ENCODE results near the gene NCOA1. TPM values are rescaled to one million over a fixed set of nuclear protein-coding genes. Genes with fewer than 3 reads are reported as not detected.

The NCOA1 gene
- total and polyA plus RNA-seq, 3 donors from 2014 or later: 52.3 to 124 (median 109) TPM

DNA sequence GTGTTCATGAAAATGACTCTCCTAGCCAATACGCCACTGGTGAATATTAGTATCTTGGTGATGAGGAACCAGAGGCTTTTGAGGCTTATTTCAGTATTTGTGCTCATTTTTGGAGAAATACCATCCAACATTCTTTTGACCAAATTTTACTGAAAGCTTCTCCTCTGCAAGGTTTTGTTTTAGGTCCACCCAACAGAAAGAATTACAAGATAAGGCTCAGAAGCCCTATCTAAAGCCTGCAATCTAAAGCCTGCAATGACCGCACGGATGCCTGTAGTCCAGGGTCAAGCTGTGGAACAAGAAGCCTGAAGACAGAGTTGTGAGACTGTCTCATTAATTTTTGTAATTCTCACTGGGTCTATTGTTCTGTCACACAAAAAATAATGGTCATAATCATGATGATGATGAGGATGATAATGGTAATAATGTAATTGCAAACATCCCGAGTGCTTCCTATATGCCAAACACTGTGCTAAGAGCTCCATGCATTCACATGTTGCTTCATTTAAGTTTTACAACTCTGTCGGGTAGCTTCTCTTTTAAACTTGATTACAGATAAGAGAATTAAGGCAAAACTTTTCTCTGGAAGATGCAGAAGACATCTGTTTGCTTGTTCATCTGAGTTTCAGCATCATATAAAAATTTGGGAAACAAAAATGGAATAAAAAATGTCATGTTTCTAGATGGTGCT, 33.2 kb upstream of the NCOA1 start:
- intact Hi-C loops (cut with DNase I; ENCODE audit: low total_unique reads): no loop called here
- H3K27me3 ChIP-seq: no peaks in the 10 kb centered on the region
- WGBS, 2 donors: 91 to 92% methylated on average over 5 of the region's 5 CpGs
- no peak for DNase-seq
- TF ChIP-seq POLR2A (IDR thresholded peaks at IDR 0.05) (no peak), CTCF (IDR thresholded peaks at IDR 0.05) (no peak)
- H3K36me3 ChIP-seq (ENCODE audit: low read depth, missing control alignments): no peaks in the 10 kb centered on the region
- H3K9me3 ChIP-seq: no peaks in the 10 kb centered on the region
- no peaks in the 10 kb centered on the region for H3K4me1 ChIP-seq
- H3K27ac ChIP-seq: no peak overlapping the region
- H3K4me3 ChIP-seq: no peak overlapping the region

- intact Hi-C loops (cut with DNase I; ENCODE audit: low total_unique reads): no loop called here
- 94 to 96% methylated on average over 5 of the region's 5 CpGs for WGBS, 2 donors
- no peaks in the 10 kb centered on the region for H3K4me1 ChIP-seq
Measured at GRCh38 chr2:24459224-24460161, 31.6 kb upstream of the NCOA1 start.

GRCh38 chr2:24461685-24462084, 29.4 kb upstream of the NCOA1 start:
- intact Hi-C loops (cut with DNase I; ENCODE audit: low total_unique reads): no loop called here
- H3K9me3 ChIP-seq: no peaks in the 10 kb centered on the region
- H3K27me3 ChIP-seq: no peaks in the 10 kb centered on the region
- TF ChIP-seq POLR2A (IDR thresholded peaks at IDR 0.05) (no peak), CTCF (IDR thresholded peaks at IDR 0.05) (no peak)
- no peaks in the 10 kb centered on the region for H3K36me3 ChIP-seq (ENCODE audit: low read depth, missing control alignments)
- no peak overlapping the region for H3K4me3 ChIP-seq
- 75 to 80% methylated on average over 2 of the region's 2 CpGs for WGBS, 2 donors
- no peaks in the 10 kb centered on the region for H3K4me1 ChIP-seq
- no peak overlapping the region for H3K27ac ChIP-seq
- DNase-seq: no peak

More at GRCh38 chr2:24459224-24460161, 31.6 kb upstream of the NCOA1 start:
- Histone ChIP-seq H3K4me3 (no peak overlapping the region), H3K36me3 (ENCODE audit: low read depth, missing control alignments) (no peaks in the 10 kb centered on the region), H3K27me3 (no peaks in the 10 kb centered on the region), H3K9me3 (no peaks in the 10 kb centered on the region), H3K27ac (no peak overlapping the region)
- TF ChIP-seq POLR2A (IDR thresholded peaks at IDR 0.05) (no peak), CTCF (IDR thresholded peaks at IDR 0.05) (no peak)
- no peak for DNase-seq

GRCh38 chr2:24463271-24463670, 27.8 kb upstream of the NCOA1 start:
- no peak for DNase-seq
- Histone ChIP-seq H3K9me3 (no peaks in the 10 kb centered on the region), H3K36me3 (ENCODE audit: low read depth, missing control alignments) (no peaks in the 10 kb centered on the region), H3K27me3 (no peaks in the 10 kb centered on the region), H3K4me3 (no peak overlapping the region), H3K27ac (no peak overlapping the region), H3K4me1 (no peaks in the 10 kb centered on the region)
- TF ChIP-seq POLR2A (IDR thresholded peaks at IDR 0.05): no peak
- TF ChIP-seq CTCF (IDR thresholded peaks at IDR 0.05): no peak
- intact Hi-C loops (cut with DNase I; ENCODE audit: low total_unique reads): no loop called here
- 96 to 100% methylated on average over 1 of the region's 1 CpG for WGBS, 2 donors

Measured in testis (tissue), 3 donors.